Putamen (tissue), 1 donor: ENCODE data around the gene AAMP.

Experiments used
- DNase-seq: peaks from one replicate; pipeline ENCODE4 v3.0.0-alpha.2; 2016; ENCODE audit warnings: low spot score

Gene AAMP

DNA sequence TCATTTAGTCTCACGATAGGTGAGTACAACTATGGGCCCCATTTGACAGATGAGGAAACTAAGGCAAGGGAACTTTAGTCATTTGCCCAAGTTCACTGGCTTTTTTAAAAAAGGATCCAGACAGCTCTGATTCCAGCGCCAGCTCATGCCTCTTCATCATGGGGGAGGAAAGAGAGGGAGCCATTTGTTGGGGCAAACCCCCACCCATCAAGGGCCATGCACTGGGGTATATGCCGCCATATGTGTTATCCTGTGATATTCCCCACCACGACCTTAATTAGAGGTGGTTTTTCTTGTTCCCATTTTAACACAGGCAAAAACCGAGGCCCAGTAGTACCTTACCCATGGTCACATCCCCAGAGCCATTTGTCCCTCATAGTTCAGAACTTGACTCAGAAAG lies 9.8 kb downstream of the AAMP start:
- no peak for DNase-seq

DNA sequence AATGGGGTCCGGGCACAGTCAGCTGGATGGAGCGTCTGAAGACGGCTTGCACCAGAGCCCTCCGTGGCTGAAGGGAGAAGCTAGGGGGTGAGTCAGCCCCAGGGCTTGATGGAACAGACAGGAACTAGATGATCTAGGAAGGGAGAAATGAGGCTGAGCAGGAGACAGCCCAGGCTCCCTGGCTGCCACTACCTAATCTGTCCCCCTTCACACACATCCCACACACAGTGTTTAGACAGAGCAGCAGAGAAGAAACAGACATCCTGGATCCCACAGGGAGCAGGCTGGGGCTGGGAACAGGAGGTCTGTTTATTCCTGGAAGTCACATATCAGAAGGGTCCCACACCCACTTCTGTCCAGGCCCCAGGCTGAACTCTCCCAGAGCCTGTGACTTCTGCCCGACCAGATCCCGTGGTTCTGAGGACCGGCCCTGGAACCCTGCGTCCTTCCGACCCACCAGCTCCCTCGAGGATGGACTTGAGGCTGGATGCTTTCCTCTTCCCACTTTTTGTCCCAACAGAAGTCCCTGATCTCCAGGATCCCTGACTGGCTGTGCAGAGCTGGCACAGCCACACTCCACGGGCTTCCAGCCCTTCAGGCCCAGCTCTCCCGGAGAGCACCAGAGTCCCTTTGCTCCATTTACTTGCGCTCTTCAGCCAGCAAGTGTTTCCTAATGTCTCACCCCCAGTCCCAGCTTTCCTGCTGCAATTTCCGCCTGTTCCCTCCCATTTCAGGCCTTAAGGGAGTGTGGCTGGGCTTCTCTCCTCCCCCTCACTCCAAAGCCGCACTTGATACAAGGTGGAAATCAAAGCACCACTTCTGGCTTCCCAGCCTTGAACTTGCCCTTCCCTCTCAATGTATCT lies 10.6 kb downstream of the AAMP start:
- DNase-seq: no peak

DNA sequence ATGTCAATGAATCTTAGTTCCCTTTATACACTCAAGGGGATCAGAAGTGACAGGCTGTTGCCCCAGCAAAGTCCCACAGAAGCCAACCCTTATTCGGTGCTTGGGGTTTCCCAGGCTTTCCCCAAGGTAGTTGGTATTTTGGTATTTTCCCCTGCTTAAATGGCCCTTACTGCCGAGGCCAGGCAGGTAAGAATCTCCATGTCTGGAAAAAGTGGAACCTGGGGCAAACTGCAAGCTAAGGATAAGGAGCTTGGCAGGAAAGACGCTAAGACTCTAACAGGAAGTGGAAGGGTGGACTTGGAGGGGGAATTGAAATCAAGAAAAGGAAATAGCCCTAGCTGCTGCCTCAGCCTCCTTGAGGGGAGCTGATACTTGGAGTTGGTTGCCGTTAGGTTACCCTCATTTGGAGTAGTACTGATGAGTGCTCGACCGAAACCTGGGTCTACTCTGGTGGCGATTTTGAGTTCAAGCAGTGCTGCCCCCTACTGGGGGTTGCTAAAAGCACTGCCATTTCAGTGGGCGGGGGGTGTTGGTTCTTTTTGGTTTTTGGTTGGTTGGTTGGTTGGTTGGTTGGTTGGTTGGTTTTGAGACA lies 12.5 kb downstream of the AAMP start:
- no peak for DNase-seq

DNA sequence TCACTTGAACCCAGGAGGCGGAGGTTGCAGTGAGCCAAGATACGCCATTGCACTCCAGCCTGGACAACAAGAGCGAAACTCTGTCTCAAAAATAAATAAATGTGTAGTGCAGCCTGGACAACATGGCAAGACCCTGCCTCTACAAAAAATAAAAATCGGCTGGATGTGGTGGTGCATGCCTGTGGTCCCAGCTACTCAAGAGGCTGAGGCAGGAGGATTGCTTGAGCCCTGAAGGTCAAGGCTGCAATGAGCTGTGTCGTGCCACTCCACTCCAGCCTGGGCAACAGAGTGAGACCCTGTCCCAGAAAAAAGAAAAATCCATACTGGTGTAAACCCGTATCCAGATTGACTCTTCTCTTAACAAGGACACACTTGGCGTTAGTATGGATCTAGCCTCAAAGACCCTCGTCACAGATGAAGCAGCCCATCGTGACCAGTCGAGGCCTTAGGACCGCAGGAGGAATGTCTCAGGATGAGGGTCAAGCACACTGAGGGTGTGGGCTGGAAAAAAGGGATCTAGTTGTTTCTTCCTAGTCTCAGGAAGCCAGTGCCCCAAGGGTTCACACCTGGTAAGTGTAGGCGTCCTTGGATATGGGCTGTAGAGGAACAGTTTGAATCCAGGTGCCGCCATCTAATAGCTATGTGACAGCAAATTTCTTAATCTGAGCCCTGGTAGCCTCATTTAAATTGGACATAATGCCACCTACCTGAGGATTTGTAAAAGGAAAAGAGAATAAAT lies 13.2 kb downstream of the AAMP start:
- DNase-seq: no peak

DNA sequence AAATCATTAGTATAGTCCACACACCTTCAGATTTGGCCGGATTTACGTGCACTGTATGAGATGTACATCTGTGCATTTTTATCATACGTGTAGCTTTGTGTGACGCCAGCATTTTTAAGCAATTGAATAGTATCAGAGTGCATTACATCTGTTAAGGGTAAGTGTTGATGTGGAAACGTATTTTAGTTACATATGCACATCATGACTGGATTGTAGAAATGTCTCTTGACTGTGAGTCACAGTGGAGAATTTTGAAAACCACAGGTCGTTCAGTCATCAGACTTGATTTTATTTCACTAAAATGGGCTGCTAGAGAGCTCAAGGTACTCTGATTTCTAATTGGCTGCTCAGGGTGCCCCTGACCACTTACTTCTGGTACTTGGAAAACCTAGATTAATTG lies 14.5 kb downstream of the AAMP start:
- no peak for DNase-seq

DNA sequence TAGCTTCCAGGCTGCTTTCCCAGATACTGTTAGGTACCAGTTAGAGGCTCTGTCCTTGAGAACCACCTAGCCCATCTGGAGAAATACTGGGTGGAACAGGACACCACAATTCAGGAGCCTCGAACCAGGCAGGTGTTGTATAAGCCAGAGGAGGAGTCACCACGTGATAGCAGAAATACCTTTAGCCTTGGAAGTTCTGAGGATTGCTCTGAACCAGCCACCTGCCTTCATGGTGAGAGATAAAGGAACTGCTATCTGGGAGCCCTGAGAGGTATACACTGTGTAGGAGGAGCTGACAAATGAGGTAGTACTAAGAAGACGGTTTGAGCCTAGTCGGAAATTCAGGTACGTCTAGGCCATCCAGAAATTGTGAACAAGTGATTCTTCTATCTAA lies 16.7 kb downstream of the AAMP start:
- DNase-seq: no peak

DNA sequence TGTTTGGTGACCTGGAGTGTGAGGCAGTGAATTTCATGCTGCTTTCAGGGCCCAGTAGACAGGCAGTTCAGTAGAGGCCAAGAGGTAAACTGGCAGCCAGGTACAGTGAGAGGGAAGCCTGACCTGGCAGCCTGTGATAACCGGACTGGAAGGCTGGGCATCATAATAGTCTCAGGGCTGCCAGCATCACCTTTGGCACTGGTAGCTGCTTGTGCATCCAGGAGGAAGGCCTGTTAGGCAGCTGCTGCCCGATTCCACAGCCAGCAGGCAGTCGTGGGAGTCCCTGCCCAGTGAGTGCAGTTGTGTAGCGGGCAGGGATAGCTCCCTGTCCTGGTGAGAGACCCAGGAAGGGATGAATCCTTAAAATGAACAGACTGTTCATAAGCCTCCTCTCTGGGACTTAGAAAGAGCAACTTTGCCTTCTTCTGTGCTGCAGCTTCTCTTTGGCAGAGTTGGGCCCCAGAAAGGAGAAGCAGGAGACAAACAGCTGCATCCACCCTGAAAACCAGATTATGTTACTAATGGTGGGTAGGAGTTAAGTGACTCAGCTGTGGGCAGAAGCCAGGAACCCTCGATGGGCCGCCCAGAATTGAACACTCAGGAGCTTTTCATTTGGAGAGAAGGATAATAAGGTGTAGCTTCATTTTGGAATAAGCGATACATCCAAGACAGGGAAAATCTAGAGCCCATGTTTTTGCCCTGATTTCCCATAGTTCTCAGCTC lies 17.3 kb downstream of the AAMP start:
- DNase-seq: no peak

DNA sequence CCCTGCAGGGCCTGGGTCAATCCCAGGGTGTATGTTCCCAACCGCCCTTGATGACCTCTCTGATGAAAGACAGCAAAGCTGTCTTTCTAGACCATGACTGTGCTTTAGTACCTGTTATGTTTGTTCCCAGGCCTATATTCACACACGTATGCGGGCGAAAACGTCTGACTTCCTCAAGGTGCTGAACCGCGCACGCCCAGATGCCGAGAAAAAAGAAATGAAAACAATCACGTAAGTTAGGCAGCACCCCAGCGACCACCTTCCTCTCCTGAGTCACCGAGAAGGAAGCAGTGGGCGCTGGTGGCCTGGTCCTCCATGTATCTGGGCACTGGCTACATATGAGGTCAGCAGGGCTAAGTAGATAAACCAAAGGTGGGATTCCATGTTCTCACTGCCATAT lies 20.2 kb downstream of the AAMP start:
- no peak for DNase-seq

DNA sequence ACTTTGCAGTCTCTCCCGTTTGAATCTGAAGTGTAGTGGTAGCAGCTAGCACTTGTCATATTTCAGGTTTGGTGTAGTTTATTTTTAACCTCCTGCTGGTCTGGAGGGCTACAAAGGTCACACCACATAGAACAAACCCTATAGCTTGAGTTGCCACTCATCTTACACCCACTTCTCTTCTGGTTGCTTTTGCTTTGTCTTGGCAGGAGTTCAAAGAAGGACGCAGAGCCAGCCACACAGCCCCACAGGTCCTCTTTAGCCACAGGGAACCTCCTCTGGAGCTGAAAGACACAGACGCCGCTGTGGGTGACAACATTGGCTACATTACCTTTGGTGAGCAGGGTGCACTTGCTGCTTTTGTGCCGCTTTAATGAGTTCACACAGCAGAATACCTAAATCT lies 24.7 kb downstream of the AAMP start:
- DNase-seq: no peak

DNA sequence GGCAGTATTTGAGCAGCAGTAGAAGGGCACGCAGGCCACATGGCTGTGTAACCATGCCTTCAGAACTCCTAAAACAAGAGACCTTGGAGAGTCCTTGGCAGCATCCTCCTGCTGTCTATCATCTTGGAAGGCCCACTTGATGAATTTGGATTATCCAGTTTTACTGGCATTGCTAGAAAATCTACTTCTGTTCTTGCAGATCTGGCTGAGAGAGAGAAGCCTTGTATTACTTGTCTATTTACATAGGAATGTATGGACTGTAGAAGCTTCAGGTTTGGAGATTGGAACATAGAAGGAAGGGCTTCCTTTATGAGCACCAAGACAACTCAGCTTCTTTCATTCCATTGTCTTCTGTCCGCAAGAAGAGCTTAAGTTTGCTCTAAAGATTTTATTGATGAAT lies 25.3 kb downstream of the AAMP start:
- DNase-seq: no peak

DNA sequence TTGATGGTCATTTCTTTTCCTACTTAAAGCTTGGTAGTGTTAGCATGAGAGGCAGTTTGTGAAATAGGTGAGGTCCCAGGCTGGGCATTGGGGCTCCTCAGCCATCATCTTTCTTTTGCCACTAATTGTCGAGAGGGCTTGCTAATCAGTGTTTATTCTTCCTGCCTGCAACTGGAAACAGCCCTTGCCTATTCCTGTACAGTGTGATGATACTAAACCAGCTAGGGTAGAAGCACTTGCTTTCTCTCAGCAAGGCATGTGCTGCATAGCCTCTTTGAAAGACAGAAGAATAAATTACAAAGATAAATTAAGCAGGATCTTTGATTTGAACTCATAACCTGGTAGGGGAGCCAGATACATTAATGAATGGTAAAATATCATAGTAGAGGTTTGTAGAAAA lies 25.7 kb downstream of the AAMP start:
- no peak for DNase-seq

DNA sequence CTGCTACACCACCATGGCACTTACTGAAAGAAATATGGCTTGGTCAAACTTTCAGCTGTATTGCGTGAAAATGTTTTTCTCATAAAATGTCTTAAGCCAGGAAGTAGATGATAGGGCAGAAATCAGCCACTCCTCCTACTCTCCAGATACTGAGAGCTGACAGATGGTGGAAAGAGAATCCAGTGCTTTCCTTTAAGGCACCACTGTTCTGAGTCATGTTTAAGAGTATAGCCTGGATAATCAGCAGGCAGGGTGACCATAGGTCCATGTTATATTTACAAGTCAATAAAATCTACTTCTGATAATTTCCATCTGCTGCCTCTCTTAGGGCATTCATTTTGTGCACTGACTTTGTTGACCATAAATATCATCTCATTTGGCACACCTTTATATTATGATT lies 31.1 kb downstream of the AAMP start:
- DNase-seq: no peak

DNA sequence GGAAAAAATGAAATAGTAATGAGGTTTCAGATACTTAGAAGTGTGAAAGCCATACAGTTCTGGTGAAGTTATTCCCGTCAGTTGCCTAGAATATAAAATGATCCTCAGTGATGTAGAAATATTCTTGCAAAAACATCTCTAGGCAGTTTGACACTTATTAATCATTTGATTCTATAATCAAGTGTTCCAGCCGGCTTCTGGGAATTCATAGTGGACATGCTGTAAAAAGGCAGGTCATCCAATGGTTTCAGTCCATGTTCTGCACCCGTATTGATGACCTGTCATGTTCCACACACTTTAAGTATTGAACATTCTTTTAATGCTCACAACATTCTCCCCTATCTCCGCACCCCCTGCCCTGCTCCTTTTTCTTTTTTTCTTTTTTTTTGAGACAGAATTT lies 33.1 kb downstream of the AAMP start:
- DNase-seq: no peak

DNA sequence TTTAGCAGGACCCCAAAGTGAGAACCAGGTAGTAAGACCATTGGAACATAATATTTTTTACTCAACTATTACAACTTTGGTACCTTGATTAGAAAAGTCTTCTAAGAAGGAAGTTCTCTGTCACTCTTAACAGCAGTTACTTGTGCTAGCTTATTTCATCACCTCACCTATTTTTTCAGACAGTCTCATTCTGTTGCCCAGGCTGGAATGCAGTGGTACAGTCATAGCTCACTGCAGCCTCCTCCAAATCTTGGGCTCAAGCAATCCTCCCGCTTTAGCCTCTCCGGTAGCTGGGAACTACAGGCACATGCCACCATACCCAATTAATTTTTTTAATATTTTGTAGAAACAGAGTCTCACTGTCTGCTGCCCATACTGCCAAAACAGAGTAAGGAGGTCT lies 34.9 kb downstream of the AAMP start:
- no peak for DNase-seq

DNA sequence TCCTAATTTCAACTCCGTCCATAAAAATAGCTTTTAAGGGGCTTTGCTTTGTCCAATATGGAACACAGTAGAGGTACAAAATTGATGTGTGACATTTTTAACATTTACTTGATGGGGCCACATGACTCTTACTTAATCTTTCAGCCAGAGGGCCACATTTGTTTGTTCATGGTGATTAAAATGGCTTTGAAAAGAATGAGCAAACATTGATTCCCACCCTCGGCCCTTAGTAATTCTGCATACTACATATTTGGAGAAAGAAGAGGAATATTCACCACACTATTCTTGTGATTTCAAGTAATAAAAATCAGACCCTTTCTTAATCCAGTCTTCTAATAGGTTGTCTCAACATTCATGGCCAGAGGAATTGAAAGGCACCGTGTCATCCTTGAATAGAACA lies 35.4 kb downstream of the AAMP start:
- DNase-seq: no peak

DNA sequence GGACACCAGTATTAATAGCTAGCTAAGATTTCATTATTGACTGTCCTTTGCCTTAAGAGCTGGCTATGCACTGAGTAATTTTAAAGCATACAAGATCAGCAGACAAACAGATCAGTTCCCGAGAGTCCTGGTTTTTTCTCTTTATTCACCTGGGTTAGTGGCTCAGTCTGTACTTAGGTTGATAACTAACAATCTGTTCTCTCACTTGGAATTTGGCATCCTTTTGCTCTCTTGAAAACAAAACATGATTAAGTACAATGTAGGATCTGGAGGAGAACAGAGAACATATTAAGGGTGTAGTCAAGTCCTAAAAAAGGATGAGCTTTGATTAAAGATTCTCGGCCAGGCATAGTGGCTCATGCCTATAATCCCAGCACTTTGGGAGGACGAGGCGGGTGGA lies 36.4 kb downstream of the AAMP start:
- no peak for DNase-seq

DNA sequence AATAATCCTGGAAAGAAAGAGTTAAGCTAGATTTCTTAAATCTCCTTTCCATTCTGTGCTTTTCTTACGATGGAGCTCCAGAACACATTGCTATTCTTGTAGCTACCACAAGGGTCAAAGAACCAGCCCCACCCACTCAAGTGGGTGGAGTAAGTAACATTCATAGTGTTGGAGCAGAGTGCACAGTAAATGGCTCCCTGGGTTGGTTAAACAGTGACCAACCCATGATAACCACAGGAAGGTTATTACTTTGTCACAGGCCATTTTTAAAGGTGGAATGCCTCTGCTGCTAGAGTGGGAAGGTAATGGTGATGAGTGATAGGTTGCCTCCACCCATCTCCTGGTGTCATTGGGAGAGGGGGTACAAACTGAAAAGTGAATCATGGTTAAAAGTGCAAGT lies 39.1 kb downstream of the AAMP start:
- DNase-seq: no peak

DNA sequence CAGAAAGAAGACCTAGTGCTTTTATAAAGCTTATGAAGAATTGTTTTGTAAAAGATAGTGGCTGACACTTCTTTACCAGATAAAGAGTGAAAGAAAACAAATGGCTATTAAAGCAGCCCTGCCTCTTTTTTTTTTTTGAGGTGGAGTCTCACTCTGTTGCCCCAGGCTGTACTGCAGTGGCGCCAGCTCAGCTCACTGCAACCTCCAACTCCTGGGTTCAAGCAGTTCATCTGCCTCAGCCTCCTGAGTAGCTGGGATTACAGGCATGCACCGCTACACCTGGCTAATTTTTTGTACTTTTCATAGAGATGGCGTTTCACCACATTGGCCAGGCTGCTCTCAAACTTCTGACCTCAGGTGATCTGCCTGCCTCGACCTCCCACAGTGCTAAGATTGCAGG lies 40.1 kb downstream of the AAMP start:
- DNase-seq: no peak

DNA sequence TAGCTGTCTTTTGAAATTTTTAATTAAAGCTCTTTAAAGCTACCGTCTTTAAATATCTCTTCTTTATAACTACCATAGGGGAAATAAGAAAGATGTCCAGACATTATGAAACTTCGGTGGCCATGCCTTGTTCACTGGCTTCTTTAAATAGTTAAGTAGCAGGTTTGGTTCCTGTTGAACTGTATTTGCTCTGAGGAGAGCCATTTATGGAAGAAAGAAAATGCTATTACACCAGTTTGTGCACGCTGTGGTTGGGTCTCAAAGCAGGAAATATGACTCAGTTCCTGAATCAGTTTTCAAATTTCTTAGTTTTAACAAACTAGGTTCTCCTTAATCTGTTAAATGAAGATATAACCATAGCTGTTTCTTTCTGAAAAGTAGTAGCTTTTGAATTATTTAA lies 40.7 kb downstream of the AAMP start:
- DNase-seq: no peak

DNA sequence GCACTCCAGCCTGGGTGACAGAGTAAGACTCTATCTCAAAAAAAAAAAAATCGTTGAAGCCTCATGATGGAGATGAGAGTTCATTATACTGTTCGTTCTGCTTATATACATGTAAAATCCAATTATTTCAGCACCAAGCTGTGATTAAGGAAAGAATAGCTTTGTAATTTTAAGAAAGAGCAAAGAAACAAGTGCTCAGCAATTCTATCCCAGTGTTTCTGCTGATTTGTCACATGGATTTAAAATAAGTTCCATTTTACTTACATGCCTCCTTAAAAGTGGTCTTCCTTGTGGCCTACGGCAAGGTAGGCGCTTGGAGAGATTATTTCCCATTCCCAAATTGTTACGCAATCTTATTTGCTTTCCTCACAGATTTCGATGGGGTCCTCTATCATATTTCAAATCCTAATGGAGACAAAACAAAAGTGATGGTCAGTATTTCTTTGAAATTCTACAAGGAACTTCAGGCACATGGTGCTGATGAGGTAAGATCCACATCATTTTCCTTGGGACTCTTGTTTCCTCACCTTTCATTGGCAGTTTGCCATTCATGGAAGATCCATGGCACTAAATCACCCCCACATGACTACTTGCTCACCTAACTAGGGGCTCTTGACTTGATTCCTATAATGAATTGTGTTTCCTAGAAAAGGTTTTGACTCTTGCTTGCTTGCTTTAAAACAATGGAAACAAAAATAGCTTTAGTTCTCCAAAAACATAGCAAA lies 41.4 kb downstream of the AAMP start:
- DNase-seq: no peak

DNA sequence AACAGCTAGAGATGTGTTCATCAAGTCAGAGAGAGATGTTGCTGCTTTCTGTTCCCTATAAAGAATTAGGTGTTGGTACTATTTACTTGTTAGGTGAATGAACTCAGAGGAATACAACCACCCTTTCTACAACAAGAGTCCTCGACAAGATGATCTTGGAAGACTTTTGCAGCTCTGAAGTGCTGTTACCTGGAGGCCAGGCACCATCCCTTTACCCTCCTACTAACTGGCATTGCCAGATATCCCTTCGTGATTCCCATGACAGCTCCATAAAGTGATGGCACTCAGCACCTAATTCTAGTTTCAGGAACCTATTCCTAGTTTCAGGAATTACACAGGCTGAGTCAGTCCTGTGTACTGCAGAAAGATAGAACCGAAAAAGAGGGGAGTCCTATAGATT lies 43.0 kb downstream of the AAMP start:
- no peak for DNase-seq

DNA sequence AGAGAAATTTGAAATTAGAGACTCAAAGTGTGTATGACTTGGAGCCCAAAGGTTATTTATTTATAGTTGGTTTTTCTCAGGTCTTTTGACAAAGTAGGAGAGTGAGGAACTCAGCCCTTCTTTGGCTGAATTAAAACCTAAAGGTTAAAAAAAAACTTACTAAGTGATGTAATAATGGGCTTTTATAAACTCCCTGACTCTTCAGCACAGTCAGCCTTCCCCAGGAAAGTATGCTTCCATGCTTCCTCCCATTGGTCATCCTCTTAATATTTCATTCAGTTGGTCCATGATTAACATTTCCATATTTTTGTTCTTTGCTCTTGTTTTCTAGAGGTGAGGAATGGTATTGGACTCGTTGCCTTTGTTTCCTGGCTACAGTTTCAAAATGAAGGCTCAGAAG lies 45.8 kb downstream of the AAMP start:
- no peak for DNase-seq
